H1 (cell line): ENCODE measurements around the gene LMAN1L.

Experiments
- BCL11A ChIP-seq, 2 experiments: IDR thresholded peaks; one replicate each; pipeline ENCODE4 v1.6.1; 2011; ENCODE audit warnings: low read depth in 2 of 2, low read length in 2 of 2, mild to moderate bottlenecking in 2 of 2
- CTCF ChIP-seq, 3 experiments: IDR thresholded peaks; 1 replicate in 2 of 3; 2 replicates in 1 of 3; pipeline versions ENCODE4 v1.5.1 to v1.6.1; 2011; ENCODE audit warnings: low read length in 3 of 3, mild to moderate bottlenecking in 3 of 3, inconsistent platforms in 2 of 3, low read depth in 1 of 3, moderate library complexity in 1 of 3; ENCODE audit not compliant: insufficient read depth in 1 of 3; ENCODE audit errors: control extremely low read depth in 1 of 3
- EP300 ChIP-seq, 2 experiments: IDR thresholded peaks; 1 replicate in 1 of 2; 2 replicates in 1 of 2; pipeline ENCODE4 v1.6.1; 2011 to 2012; ENCODE audit warnings: low read depth in 2 of 2, low read length in 2 of 2, mild to moderate bottlenecking in 2 of 2, borderline replicate concordance in 1 of 2, inconsistent platforms in 1 of 2, moderate library complexity in 1 of 2
- NRF1 ChIP-seq: IDR thresholded peaks from 2 replicates; pipeline ENCODE4 v1.6.1; 2011; ENCODE audit warnings: mild to moderate bottlenecking, low read depth, low read length, improper control_type of control experiment
- POLR2A ChIP-seq, 2 experiments: IDR thresholded peaks; 1 replicate in 1 of 2; 2 replicates in 1 of 2; pipeline ENCODE4 v1.6.1; 2011; ENCODE audit warnings: low read depth in 2 of 2, low read length in 2 of 2, mild to moderate bottlenecking in 2 of 2; ENCODE audit errors: control extremely low read depth in 1 of 2
- RBBP5 ChIP-seq: IDR thresholded peaks from 2 replicates; pipeline ENCODE4 v1.7.1; 2012; ENCODE audit warnings: low read depth, mild to moderate bottlenecking, inconsistent platforms, low read length, moderate library complexity, borderline replicate concordance
- RNF2 ChIP-seq: fragments of 200-900, 300-1000 bp; sonication (generic); IDR thresholded peaks from 2 replicates; pipeline ENCODE4 v1.7.1; 2016; ENCODE audit warnings: borderline replicate concordance, low read depth, mild to moderate bottlenecking, antibody characterized with exemption, low read length; ENCODE audit not compliant: poor library complexity, severe bottlenecking; ENCODE audit errors: missing control alignments
- SP1 ChIP-seq: IDR thresholded peaks from 2 replicates; pipeline ENCODE4 v1.6.1; 2011; ENCODE audit warnings: low read depth, low read length
- TCF12 ChIP-seq: IDR thresholded peaks from 2 replicates; pipeline ENCODE4 v1.6.1; 2011; ENCODE audit warnings: low read depth, mild to moderate bottlenecking, low read length
- USF2 ChIP-seq: IDR thresholded peaks from 2 replicates; pipeline ENCODE4 v1.6.1; 2011; ENCODE audit warnings: low read length, improper control_type of control experiment
- ZNF274 ChIP-seq: IDR thresholded peaks from 2 replicates; pipeline ENCODE4 v1.7.0; 2012; ENCODE audit warnings: low read length, borderline replicate concordance; ENCODE audit errors: extremely low read depth

GRCh38 chr15:74809956-74810355 is 2.7 kb upstream of the LMAN1L start:
- TF ChIP-seq EP300 (IDR thresholded peaks at IDR 0.05; ENCODE audit: borderline replicate concordance in 1 of 2, low read depth in 2 of 2, low read length in 2 of 2) (no peak), USF2 (no peak), CTCF (IDR thresholded peaks at IDR 0.05; ENCODE audit: control extremely low read depth in 1 of 3, insufficient read depth in 1 of 3, low read depth in 1 of 3, low read length in 3 of 3) (no peak), POLR2A (IDR thresholded peaks at IDR 0.05; ENCODE audit: control extremely low read depth in 1 of 2, low read depth in 2 of 2, low read length in 2 of 2) (no peak), ZNF274 (no peak), BCL11A (IDR thresholded peaks at IDR 0.05; ENCODE audit: low read depth in 2 of 2, low read length in 2 of 2) (no peak), TCF12 (no peak), NRF1 (no peak), RBBP5 (no peak), RNF2 (no peak), SP1 (no peak)
